GM21526 (cell line): ENCODE data around the gene DMC1.
"Not testable (repeated sequence)": the region's sequence is repeated elsewhere in the genome, so short reads cannot be mapped to it uniquely, and the experiment has no call there.

Experiments used
- ATAC-seq: cut with Tn5 transposase; IDR thresholded peaks from one replicate; pipeline ENCODE4 v1.9.1; 2021; ENCODE audit warnings: moderate library complexity; ENCODE audit not compliant: unreplicated experiment, low FRiP score

DMC1 gene

GRCh38 chr22:38474003-38474607 lies 95.9 kb downstream of the DMC1 start:
- no peak for ATAC-seq

- ATAC-seq = no peak
Measured at GRCh38 chr22:38471237-38471636, 98.7 kb downstream of the DMC1 start.

DNA sequence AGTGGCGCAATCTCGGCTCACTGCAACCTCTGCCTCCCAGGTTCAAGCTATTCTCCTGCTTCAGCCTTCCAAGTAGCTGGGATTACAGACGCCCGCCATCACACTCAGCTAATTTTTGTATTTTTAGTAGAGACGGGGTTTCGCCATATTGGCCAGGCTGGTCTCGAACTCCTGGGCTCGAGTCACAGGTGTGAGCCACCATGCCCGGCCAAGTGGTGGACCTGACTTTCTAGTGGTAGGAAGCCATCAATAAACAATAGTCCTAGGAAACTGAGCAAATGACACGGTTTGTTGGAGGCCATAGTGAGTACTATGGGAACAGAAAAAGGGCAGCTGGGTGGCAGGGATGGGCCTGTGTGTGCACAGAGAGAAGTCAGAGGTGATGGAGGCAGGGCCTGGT lies 99.8 kb downstream of the DMC1 start:
- ATAC-seq = not testable (repeated sequence)

DNA sequence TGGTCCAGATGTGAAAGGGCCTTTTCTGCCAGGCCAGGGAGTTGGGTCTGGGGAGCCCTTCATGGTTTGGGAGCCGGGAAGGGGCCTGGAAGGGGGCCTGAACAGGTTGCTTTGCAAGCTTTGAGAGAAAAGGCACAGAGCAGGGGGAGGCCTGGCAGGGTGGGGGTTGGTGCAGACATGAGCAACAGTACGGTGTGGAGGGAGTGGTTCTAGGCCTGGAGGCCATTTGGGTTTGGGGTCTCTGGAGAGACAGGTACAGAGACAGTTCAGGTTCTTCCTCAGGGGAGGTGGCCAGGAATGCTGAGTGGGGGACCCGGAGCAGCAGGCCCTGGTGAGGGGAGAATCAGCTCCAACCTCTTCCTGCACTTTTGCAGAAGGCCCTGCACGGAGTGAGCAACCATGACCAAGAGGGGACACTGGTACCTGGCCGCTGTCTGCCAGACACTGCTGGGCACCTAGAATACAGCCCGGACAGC lies 100.6 kb downstream of the DMC1 start:
- no peak for ATAC-seq
